HL-60 (cell line): ENCODE results near the gene BABAM2.

Source experiments
- CTCF ChIP-seq: IDR thresholded peaks from one replicate; pipeline ENCODE4 v1.5.1; 2011; ENCODE audit warnings: low read length, control low read depth, inconsistent platforms; ENCODE audit not compliant: insufficient read depth
- POLR2AphosphoS5 ChIP-seq: IDR thresholded peaks from 2 replicates; pipeline ENCODE4 v1.6.1; 2012; ENCODE audit warnings: low read depth

GRCh38 chr2:28269019-28269784 lies 378.7 kb downstream of the BABAM2 start:
- no peak for TF ChIP-seq CTCF
- no peak for TF ChIP-seq POLR2AphosphoS5
